ENCODE data around the gene THUMPD3.

- TF ChIP-seq CTCF (conservative IDR thresholded peaks at IDR 0.05; ENCODE audit: low read depth, low read length) (no peak), POLR2A (IDR thresholded peaks at IDR 0.05; ENCODE audit: low read depth, low read length) (no peak), NFE2L2 (IDR thresholded peaks at IDR 0.05; ENCODE audit: low read depth, low read length) (no peak), RCOR1 (IDR thresholded peaks at IDR 0.05; ENCODE audit: insufficient replicate concordance, low read length) (no peak), ELK1 (IDR thresholded peaks at IDR 0.05; ENCODE audit: borderline replicate concordance, low read depth, low read length) (no peak), MXI1 (IDR thresholded peaks at IDR 0.05; ENCODE audit: borderline replicate concordance, low read depth, low read length) (no peak)
Measured at GRCh38 chr3:9330166-9330703, 32.6 kb upstream of the THUMPD3 start.

Data from IMR-90 (cell line).